C1 segment of cervical spinal cord (tissue), 14 donors: ENCODE results near the gene C7orf33.
A peak's percentile ranks its signal among the peaks of the same experiment; 100 is the strongest.
"Not testable (repeated sequence)": the region's sequence is repeated elsewhere in the genome, so short reads cannot be mapped to it uniquely, and the experiment has no call there.

ENCODE experiments used
- DNase-seq, 14 donors: peaks; one replicate each; lab custom pipeline; 2025; lab: John Stamatoyannopoulos, UW

C7orf33 gene, protein sequence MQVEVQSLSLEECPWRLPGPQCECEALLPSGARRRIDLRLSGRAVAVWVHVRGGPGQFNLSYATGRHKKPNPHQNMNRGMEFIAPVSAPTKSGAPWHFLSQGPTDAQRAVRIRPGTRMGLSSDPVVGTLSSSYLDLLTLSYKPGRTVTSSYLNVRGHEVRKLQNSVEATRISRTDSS

GRCh38 chr7:148590471-148590870 is at the start of gene C7orf33:
TSS of gene C7orf33 (plus strand) at chr7:148590766. CDS start at chr7:148590926, 160 bp downstream.
- no peak for DNase-seq

GRCh38 chr7:148541891-148542504 is 48.6 kb upstream of the C7orf33 start:
- no peak for DNase-seq

DNA sequence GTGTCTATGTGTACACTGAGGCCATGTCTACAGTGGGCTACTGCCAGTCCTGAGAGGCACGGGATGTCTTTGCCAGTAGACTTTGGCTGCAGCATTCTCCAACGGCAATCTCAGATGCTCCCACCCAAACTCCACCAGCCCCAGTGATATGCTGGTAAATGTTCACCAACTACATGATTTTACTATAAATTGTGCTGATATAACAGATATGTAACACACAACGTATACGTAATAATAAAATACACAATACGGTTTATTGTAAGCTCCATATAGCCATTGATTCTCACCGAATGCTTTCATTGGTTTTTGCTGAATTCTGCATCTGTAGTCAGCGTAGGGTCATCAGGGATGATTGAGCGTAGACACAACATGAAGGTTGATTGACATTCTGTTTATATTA is 47.3 kb upstream of the C7orf33 start:
- no peak for DNase-seq

- DNase-seq, result no peak
Measured at GRCh38 chr7:148545172-148545571, 45.4 kb upstream of the C7orf33 start.

DNA sequence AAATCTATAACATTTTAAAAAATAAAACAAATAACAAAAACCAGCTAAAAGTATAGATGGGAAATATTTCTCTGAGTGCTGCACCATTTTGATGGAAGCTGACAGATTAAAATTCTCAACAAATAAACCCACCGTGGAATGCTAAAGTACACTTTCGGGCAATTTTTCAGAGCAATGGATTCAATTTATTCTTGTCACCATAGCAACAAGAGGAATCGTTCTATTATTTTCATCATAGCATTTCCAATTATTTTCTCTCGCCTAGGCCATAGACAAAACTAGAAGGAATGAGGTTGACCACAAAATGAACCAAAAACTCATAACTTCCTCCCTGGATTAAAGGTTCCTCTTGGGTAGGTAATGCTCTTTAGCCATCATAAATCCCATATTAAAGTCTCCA is 44.6 kb upstream of the C7orf33 start:
- DNase-seq, result no peak

- no peak for DNase-seq
Measured at GRCh38 chr7:148546857-148547256, 43.7 kb upstream of the C7orf33 start.

- DNase-seq, result no peak
Measured at GRCh38 chr7:148547951-148548350, 42.6 kb upstream of the C7orf33 start.

DNA sequence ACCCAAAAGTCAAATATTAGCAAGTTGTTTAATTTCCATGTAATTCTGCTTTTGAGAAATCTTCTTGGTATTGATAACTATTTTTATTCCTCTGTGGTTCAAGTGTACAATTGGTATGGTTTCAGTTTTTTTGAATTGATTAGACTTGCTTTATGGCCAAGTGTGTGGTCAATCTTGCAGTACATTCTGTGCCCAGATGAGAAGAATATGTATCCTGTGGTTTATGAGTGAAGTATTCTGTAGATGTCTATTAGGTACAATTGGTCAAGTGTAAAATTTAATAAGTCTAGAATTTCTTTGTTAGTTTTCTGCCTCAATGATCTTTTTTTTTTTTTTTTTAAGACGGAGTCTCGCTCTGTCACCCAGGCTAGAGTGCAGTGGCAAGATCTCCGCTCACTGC is 36.6 kb upstream of the C7orf33 start:
- no peak for DNase-seq

DNA sequence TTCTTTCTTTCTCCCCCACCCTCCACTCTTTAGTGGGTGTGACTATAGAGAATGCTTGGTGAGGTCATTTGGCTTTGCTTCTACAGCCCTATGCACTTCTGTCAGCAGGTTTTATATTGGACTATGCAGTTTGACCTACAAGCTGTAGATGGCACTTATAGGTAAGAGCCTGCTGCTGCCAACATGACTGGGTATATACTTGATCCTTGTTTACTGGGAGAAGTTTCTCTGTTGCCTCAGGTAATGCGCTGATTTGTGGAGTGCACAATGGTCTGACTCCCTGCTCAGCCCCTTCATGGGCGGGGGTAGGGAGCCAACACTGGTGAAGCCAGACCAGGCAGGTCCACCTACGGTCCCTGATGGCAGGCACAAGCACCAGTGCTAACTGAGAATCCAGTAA is 33.7 kb upstream of the C7orf33 start:
- DNase-seq, result no peak

- no peak for DNase-seq
Measured at GRCh38 chr7:148558914-148559313, 31.7 kb upstream of the C7orf33 start.

DNA sequence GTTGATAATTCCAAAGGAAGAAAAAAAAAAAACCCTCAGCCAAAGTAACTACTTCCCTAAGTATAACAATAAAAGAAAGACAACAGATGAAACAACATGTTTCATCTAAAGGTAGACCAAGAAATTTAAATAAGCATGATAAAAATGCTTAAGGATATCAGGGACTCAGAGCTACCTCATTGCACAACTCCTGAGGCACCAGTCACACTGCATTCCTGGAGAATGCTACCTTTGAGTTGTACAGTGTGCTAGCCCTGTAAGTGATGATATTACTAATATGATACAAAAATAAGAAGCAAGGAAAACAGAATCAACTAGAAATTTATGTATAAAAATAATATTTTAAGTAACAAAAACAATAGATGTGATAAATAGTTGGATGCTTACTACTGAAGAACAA is 29.5 kb upstream of the C7orf33 start:
- DNase-seq, result no peak

- DNase-seq, result no peak
Measured at GRCh38 chr7:148563583-148564274, 26.8 kb upstream of the C7orf33 start.

- DNase-seq, result not testable (repeated sequence)
Measured at GRCh38 chr7:148564275-148564951, 26.2 kb upstream of the C7orf33 start.

GRCh38 chr7:148566736-148567135 is 23.8 kb upstream of the C7orf33 start:
- DNase-seq, result no peak

- no peak for DNase-seq
Measured at GRCh38 chr7:148567524-148567923, 23.0 kb upstream of the C7orf33 start.

- no peak for DNase-seq
Measured at GRCh38 chr7:148570510-148570909, 20.1 kb upstream of the C7orf33 start.

DNA sequence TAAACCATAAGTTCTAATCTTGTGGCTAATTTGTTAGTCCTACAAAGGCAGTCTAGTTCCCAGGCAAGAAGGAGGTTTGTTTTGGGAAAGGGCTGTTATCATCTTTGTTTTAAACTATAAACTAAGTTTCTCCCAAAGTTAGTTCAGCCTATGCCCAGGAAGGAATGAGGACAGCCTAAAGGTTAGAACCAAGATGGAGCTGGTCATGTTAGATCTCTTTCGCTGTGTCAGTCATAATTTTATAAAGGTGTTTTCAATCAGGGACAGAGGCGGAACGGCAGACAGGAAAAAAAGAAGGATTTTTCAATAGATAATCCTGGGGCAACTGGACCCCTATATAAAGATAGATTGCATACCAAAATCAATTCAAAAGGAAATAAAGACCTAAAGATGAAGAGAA is 19.6 kb upstream of the C7orf33 start:
- not testable (repeated sequence) for DNase-seq

DNA sequence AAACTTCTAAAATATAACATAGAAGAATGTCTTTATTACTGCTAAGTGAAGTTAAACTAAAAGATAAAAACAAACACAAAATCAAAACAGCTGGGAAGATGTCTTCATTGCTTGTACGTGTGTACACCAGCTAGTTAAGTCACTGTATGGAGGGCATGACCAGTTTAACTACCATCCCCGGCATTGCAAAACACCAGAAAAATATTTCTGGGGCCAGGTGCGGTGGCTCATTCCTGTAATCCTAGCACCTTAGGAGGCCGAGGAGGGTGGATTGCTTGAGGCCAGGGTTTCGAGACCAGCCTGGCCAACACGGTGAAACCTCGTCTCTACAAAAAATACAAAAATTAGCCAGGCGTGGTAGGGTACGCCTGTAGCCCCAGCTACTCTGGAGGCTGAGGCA is 19.2 kb upstream of the C7orf33 start:
- DNase-seq, result no peak

GRCh38 chr7:148572067-148572522 is 18.5 kb upstream of the C7orf33 start:
- DNase-seq, result no peak

DNA sequence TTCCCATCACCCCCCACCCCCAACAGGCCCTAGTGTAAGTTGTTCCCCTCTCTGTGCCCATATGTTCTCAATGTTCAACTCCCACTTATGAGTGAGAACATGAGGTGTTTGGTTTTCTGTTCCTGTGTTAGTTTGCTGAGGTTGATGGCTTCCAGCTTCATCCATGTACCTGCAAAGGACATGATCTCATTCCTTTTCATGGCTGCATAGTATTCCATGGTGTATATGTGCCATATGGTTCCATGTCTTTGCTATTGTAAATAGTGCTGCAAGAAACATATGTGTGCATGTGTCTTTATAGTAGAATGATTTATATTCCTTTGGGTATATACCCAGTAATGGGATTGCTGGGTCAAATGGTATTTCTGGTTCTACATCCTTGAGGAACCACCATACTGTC is 17.0 kb upstream of the C7orf33 start:
- not testable (repeated sequence) for DNase-seq

DNA sequence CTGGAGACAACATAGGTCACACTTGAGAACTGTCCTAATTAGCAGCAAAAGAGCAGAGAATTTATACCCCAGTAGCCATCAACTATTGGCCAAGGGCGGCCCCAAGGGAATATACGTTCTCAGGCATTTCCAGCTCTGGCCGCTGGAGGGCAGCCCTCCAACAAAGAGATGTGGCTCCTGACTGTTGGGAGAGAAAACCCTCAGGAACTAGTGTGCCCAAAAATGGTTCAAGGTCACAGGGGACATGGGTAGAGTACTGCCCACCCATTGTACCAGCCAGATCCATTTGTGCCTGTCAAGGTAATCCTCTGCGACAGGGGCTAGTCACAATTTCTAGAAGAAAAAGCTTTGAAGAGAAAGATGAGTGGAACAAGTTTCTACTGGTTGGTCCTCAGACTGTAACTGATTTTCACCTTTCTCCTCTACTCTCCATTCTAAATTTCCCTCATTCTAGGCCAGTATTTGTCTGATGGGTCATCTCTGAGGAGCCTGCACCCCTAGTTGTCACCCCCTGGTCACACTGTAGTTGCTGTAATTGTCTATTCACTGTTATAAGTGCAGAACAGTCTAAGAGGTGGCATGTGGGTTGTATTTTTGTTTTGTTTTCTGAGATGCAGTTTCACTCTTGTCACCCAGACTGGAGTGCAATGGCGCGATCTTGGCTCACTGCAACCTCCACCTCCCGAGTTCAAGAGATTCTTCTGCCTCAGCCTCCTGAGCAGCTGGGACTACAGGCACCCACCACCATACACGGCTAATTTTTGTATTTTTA is 14.7 kb upstream of the C7orf33 start:
- peak in 10 of 14 donors; percentile 6 to 62 (median 24) for DNase-seq

DNA sequence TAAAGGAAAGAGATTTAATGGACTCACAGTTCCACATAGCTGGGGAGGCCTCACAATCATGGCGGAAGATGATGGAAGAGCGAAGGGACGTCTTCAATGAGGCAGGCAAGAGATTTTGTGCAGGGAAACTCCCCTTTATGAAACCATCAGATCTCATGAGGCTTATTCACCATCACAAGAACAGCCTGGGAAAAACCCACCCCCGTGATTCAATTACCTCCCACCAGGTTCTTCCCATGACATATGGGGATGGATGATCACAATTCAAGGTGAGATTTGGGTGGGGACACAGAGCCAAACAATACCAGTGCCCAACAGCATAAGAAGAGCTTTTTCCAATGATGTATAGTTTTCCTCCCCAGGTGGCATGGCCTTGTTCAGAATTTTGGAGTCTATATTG is 11.2 kb upstream of the C7orf33 start:
- no peak for DNase-seq
